NCI-H1417 treated with DMSO at 0.1 percent for 48 hours (cell line): Measurements from ENCODE around the gene WDR48.
"Not testable (repeated sequence)": the region's sequence is repeated elsewhere in the genome, so short reads cannot be mapped to it uniquely, and the experiment has no call there.

Source experiments
- DNase-seq: peaks from one replicate; lab custom pipeline; 2025; lab: John Stamatoyannopoulos, UW

WDR48 gene

GRCh38 chr3:39051649-39052561 is at the start of gene WDR48, which contains the start of gene SCN11A:
Gene WDR48 (plus strand): TSS chr3:39052016. CDS start chr3:39052026, 10 bp downstream.
Gene SCN11A (minus strand): TSS chr3:39051944. CDS start chr3:38950362, 101,582 bp downstream.
- peak; percentile 27 for DNase-seq

- no peak for DNase-seq
These were observed 46.5 kb upstream of the WDR48 start for GRCh38 chr3:39005295-39005694.

- no peak for DNase-seq
These were observed 40.6 kb upstream of the WDR48 start for GRCh38 chr3:39011191-39011736.

GRCh38 chr3:39013289-39013688 is 38.5 kb upstream of the WDR48 start:
- no peak for DNase-seq

- no peak for DNase-seq
These were observed 37.8 kb upstream of the WDR48 start for GRCh38 chr3:39013921-39014509.

- no peak for DNase-seq
These were observed 36.4 kb upstream of the WDR48 start for GRCh38 chr3:39015418-39015817.

- DNase-seq = no peak
These were observed 32.5 kb upstream of the WDR48 start for GRCh38 chr3:39019299-39019698.

- DNase-seq = no peak
These were observed 30.8 kb upstream of the WDR48 start for GRCh38 chr3:39021029-39021428.

GRCh38 chr3:39021465-39022285 is 30.1 kb upstream of the WDR48 start:
- DNase-seq = no peak

GRCh38 chr3:39022286-39022630 is 29.6 kb upstream of the WDR48 start:
- DNase-seq = no peak

GRCh38 chr3:39024497-39024896 is 27.3 kb upstream of the WDR48 start:
- no peak for DNase-seq

GRCh38 chr3:39025222-39025970 is 26.4 kb upstream of the WDR48 start:
- DNase-seq = no peak

GRCh38 chr3:39028546-39028945 is 23.3 kb upstream of the WDR48 start:
- no peak for DNase-seq

- no peak for DNase-seq
These were observed 22.3 kb upstream of the WDR48 start for GRCh38 chr3:39029556-39029955.

GRCh38 chr3:39038165-39038564 is 13.7 kb upstream of the WDR48 start:
- DNase-seq = no peak

- DNase-seq = no peak
These were observed 1.8 kb upstream of the WDR48 start for GRCh38 chr3:39050029-39050428.

GRCh38 chr3:39052583-39052982 is 767 bp downstream of the WDR48 start:
- DNase-seq = no peak

- DNase-seq = no peak
These were observed 1.9 kb downstream of the WDR48 start for GRCh38 chr3:39053696-39054095.

GRCh38 chr3:39056151-39056550 is 4.3 kb downstream of the WDR48 start:
- no peak for DNase-seq

- not testable (repeated sequence) for DNase-seq
These were observed 9.4 kb downstream of the WDR48 start for GRCh38 chr3:39061228-39061627.

- no peak for DNase-seq
These were observed 10.4 kb downstream of the WDR48 start for GRCh38 chr3:39062180-39062579.

GRCh38 chr3:39063143-39063542 is 11.3 kb downstream of the WDR48 start:
- no peak for DNase-seq
